Measurements from ENCODE around the gene ZNF37A. TPM values are rescaled to one million over a fixed set of nuclear protein-coding genes. Genes with fewer than 3 reads are reported as not detected.
"Not testable (repeated sequence)": the region's sequence is repeated elsewhere in the genome, so short reads cannot be mapped to it uniquely, and the experiment has no call there.

ZNF37A gene
- 11.6 and 22.2 TPM in 2 replicates for total RNA-seq (ENCODE audit: low replicate concordance)
- long read RNA-seq, full-length matches to known transcripts: 5 of 48 reads
- long read RNA-seq, partial matches to known transcripts: 4 of 48 reads
- long read RNA-seq, other reads (novel, unspliced or antisense): 39 of 48 reads

- H3K4me3 Mint-ChIP-seq: peak within 1 kb of the TSS; percentile 92
- peak within 1 kb of the TSS; percentile 90 for H3K27ac Mint-ChIP-seq
- peaks cover 13% of the 10 kb centered on the region for H3K4me1 Mint-ChIP-seq (ENCODE audit: unreplicated experiment)
- H3K9me3 Mint-ChIP-seq: peaks cover 14% of the 10 kb centered on the region
- TF ChIP-seq CTCF (conservative IDR thresholded peaks at IDR 0.05): no peak
- H3K27me3 Mint-ChIP-seq: peaks cover 3% of the 10 kb centered on the region
- H3K36me3 Mint-ChIP-seq: peaks cover 39% of the 10 kb centered on the region
- peak; percentile 84 for DNase-seq (ENCODE audit: extremely low spot score, unreplicated experiment)
These were observed at the start of gene ZNF37A for GRCh38 chr10:38094158-38094926. TSS of gene ZNF37A (plus strand) at chr10:38094337. CDS start at chr10:38096618, 2,281 bp downstream.

- no peak overlapping the region for H3K27ac Mint-ChIP-seq
- no peak overlapping the region for H3K4me3 Mint-ChIP-seq
- H3K27me3 Mint-ChIP-seq: no peaks in the 10 kb centered on the region
- peaks cover 65% of the 10 kb centered on the region for H3K36me3 Mint-ChIP-seq
- H3K9me3 Mint-ChIP-seq: peaks cover 17% of the 10 kb centered on the region
- H3K4me1 Mint-ChIP-seq (ENCODE audit: unreplicated experiment): no peaks in the 10 kb centered on the region
- no peak for TF ChIP-seq CTCF (conservative IDR thresholded peaks at IDR 0.05)
- no peak for DNase-seq (ENCODE audit: extremely low spot score, unreplicated experiment)
These were observed 49.0 kb upstream of the ZNF37A start for GRCh38 chr10:38045129-38045528.

GRCh38 chr10:38047666-38048065, 46.5 kb upstream of the ZNF37A start:
- Mint-ChIP-seq H3K9me3 (peaks cover 20% of the 10 kb centered on the region), H3K27ac (no peak overlapping the region)

GRCh38 chr10:38050212-38050611, 43.9 kb upstream of the ZNF37A start:
- TF ChIP-seq CTCF (conservative IDR thresholded peaks at IDR 0.05): no peak
- Mint-ChIP-seq H3K4me3 (no peak overlapping the region), H3K4me1 (ENCODE audit: unreplicated experiment) (no peaks in the 10 kb centered on the region), H3K27me3 (no peaks in the 10 kb centered on the region), H3K27ac (no peak overlapping the region), H3K36me3 (peaks cover 71% of the 10 kb centered on the region), H3K9me3 (peaks cover 38% of the 10 kb centered on the region)
- no peak for DNase-seq (ENCODE audit: extremely low spot score, unreplicated experiment)

More at GRCh38 chr10:38047666-38048065, 46.5 kb upstream of the ZNF37A start:
- H3K4me3 Mint-ChIP-seq: no peak overlapping the region
- no peak for DNase-seq (ENCODE audit: extremely low spot score, unreplicated experiment)
- no peaks in the 10 kb centered on the region for H3K4me1 Mint-ChIP-seq (ENCODE audit: unreplicated experiment)
- H3K36me3 Mint-ChIP-seq: peaks cover 62% of the 10 kb centered on the region
- TF ChIP-seq CTCF (conservative IDR thresholded peaks at IDR 0.05): no peak
- no peaks in the 10 kb centered on the region for H3K27me3 Mint-ChIP-seq

GRCh38 chr10:38054361-38054797, 39.8 kb upstream of the ZNF37A start:
- no peak for TF ChIP-seq CTCF (conservative IDR thresholded peaks at IDR 0.05)
- Mint-ChIP-seq H3K36me3 (peaks cover 77% of the 10 kb centered on the region), H3K27ac (no peak overlapping the region), H3K4me3 (no peak overlapping the region), H3K27me3 (no peaks in the 10 kb centered on the region), H3K4me1 (ENCODE audit: unreplicated experiment) (no peaks in the 10 kb centered on the region), H3K9me3 (peaks cover 47% of the 10 kb centered on the region)
- no peak for DNase-seq (ENCODE audit: extremely low spot score, unreplicated experiment)

GRCh38 chr10:38055274-38055894, 38.8 kb upstream of the ZNF37A start:
- DNase-seq (ENCODE audit: extremely low spot score, unreplicated experiment); H3K4me1 Mint-ChIP-seq (ENCODE audit: unreplicated experiment); H3K27me3 Mint-ChIP-seq; H3K27ac Mint-ChIP-seq; H3K4me3 Mint-ChIP-seq: not testable (repeated sequence)
- H3K36me3 Mint-ChIP-seq: peaks cover 78% of the 10 kb centered on the region
- H3K9me3 Mint-ChIP-seq: peaks cover 47% of the 10 kb centered on the region

GRCh38 chr10:38069663-38070062, 24.5 kb upstream of the ZNF37A start:
- H3K27me3 Mint-ChIP-seq; H3K27ac Mint-ChIP-seq; H3K36me3 Mint-ChIP-seq; H3K4me3 Mint-ChIP-seq; H3K4me1 Mint-ChIP-seq (ENCODE audit: unreplicated experiment); H3K9me3 Mint-ChIP-seq; DNase-seq (ENCODE audit: extremely low spot score, unreplicated experiment): not testable (repeated sequence)

All from type B pancreatic cell (in vitro differentiated cells).